Inflammatory macrophage (primary cell): ENCODE results near the gene SDCCAG8.

Experiments used
- DNase-seq, 2 donors: peaks; one replicate each; pipeline ENCODE4 v3.0.0-alpha.2; 2020 to 2022

SDCCAG8 gene

GRCh38 chr1:243507672-243508302 lies 251.9 kb downstream of the SDCCAG8 start:
- no peak for DNase-seq

DNA sequence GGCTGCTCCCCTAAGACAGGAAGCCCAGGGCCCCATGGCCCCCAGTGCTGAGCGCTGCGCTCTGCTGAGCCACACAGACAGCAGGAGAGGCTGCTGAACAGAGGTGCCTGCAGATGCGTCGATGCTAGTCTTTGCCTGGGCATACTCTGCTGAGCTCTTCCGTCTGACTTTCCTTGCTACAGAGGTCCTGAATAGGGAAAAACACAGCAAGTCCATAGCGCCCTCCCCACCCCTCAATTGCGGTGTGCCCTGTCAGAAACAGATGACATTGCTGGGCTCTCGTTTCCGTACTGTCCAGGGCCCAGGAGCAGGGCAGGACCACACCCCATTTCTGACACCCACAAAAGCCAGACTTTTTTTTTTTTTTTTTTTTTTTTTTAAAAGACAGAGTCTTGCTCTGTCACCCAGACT lies 252.5 kb downstream of the SDCCAG8 start:
- DNase-seq: no peak

GRCh38 chr1:243508943-243509342 lies 253.1 kb downstream of the SDCCAG8 start:
- DNase-seq: no peak

DNA sequence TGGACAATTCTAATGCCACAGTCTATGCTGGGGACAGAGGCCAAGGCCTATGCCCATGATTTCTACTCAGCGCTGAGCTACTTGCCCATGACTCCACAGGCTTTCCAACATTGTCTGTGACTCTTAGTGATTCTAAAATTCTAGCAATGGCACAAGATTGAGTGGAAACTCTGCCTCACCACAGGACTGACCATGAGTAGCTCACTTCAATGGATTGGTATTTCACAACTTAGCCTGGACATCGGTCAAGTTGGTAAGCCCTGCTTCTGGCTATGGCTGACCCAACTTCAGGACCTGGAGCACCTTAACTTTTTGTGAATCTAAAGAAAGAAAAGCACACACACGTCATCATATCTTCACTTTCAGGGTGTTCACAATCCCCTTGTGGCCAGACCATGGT lies 255.1 kb downstream of the SDCCAG8 start:
- no peak for DNase-seq

DNA sequence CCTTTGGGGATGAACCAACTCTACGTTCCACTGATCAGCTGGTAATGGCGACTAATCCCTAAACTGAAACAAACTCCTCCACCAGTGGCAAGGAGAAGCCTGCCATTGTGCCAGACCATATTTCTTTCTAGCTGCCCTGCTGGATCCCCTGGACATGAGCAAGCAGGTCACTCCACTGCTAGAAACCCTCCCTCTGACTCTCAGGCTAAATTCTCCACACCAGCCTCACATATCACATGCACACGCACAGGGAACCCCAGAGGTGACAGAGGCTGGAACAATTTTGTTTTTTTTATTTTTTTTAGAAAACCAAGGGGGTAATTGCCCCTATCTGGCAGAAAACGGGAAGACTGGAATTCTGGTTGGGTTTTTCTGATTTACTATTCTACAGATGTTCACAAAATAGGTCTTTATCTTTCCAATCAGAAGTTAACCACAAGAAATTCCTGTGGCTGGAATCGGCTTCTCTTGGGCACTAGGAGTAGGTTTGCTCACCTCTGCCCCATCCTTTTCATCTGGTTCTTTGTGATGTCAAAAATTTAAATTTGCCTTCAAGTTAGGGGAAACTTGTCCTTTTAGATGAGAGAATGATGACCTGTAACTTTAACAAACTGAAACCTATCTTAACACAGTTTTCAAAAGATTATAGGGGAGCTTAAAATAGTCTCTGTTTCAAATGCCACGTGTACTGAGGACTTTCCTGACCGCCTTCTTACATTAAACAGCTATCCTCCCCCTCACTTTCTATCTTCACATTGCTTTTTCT lies 258.1 kb downstream of the SDCCAG8 start:
- no peak for DNase-seq

GRCh38 chr1:243514927-243515326 lies 259.1 kb downstream of the SDCCAG8 start:
- DNase-seq: no peak

- DNase-seq: no peak
Observed at GRCh38 chr1:243520831-243521230, 265.0 kb downstream of the SDCCAG8 start.

- DNase-seq: no peak
Observed at GRCh38 chr1:243523766-243524165, 267.9 kb downstream of the SDCCAG8 start.

GRCh38 chr1:243525085-243525487 lies 269.2 kb downstream of the SDCCAG8 start:
- no peak for DNase-seq

DNA sequence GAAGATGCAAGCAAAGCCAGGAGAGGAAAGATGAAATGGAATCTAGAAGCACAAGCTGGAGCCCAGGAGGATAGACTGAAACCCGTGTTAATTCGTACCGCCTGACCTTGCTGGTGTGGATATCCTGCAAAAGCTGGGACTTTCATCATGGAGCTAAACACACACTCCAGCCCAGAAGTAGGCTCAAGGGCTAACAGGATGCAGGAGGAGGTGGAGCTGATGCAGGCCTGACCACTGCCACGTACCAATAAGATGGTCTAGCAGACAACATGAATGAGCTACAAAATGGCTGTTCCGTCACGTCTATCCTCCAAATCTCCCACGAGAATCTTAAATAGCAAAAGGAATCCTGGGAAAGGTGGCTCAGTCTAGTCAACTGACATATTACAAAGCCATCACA lies 270.3 kb downstream of the SDCCAG8 start:
- no peak for DNase-seq

DNA sequence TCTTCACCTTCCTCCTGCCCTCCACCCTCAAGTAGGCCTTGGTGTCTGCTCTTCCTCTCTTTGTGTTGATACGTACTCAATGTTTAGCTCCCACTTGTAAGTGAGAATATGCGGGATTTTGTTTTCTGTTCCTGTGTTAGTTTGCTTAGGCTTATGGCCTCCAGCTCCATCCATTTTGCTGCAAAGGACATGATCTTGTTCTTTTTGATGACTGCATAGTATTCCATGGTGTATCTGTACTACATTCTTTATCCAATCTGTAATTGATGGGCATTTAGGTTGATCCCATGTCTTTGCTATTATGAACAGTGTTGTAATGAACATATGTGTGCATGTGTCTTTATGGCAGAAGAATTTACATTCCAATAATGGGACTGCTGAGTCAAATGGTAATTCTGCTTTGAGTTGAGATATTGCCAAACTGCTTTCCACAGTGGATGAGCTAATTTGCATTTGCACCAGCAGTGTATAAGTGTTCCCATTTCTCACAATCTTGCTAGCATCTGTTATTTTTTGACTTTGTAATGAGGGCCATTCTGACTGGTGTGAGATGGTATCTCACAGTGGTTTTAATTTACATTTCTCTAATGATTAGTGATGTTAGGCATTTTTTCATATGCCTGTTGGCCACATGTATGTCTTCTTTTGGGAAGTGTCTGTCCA lies 272.7 kb downstream of the SDCCAG8 start:
- no peak for DNase-seq

GRCh38 chr1:243529512-243529911 lies 273.7 kb downstream of the SDCCAG8 start:
- DNase-seq: no peak

GRCh38 chr1:243535014-243535413 lies 279.2 kb downstream of the SDCCAG8 start:
- no peak for DNase-seq

GRCh38 chr1:243539636-243540035 lies 283.8 kb downstream of the SDCCAG8 start:
- DNase-seq: no peak

- no peak for DNase-seq
Observed at GRCh38 chr1:243542739-243543415, 287.0 kb downstream of the SDCCAG8 start.

DNA sequence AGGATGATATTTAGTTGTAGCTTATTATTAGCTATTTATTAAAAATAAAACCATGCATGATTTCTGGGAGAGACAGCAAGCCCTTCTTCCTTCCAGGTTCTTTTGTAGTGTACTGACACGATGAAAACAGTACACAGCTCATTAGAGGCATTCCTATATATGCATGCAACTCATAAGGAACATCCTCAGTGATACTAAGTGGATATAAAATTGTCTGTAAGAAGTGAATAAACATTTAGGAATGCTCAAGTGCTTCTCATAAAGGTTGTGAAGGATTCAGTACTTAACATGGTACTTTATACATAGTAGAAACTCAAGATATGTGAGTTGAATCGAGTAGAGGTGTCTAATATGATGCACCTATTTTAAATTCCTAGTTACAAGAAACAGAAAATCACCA lies 287.7 kb downstream of the SDCCAG8 start:
- no peak for DNase-seq

GRCh38 chr1:243546457-243546856 lies 290.6 kb downstream of the SDCCAG8 start:
- DNase-seq: no peak

DNA sequence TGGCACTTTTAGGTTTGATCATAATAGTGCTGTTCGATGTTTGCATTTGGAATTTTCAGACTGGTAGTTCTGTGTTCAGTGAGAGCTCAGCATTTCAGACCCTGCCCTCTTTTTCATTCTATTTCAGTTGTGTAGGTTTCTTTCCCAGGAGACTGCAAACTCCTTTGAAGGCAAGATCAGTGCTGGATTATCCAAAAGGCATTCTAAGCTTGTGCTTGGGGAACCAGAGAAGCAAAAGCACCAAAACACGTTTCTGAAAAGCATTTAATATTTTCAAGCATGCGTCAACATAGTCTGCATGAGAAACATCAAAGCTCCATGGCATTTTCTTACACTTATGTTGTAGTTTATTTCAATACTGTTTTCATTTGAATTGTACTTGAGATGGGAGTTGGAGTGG lies 292.1 kb downstream of the SDCCAG8 start:
- no peak for DNase-seq

GRCh38 chr1:243548516-243548915 lies 292.7 kb downstream of the SDCCAG8 start:
- no peak for DNase-seq

- DNase-seq: no peak
Observed at GRCh38 chr1:243549108-243549507, 293.3 kb downstream of the SDCCAG8 start.
